ENCODE data around the gene LRRC74A.

DNA sequence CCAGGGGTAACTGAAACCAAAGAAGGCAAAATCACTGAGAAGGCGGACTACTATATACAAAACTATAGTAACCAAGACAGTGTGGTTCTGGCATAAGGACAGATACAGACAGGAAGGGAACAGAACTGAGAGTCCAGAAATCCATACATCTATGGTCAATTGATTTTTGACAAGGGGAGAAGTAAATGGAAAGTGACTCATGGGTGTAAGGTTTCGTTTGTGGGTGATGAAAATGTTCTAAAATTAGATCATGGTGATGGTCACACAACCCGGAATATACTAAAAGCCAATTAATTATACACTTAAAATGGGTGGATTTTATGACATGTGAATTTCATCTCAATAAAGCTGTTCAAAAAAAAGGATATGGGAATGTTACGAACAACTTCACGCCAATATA, 32.3 kb upstream of the LRRC74A start:
- TF ChIP-seq, protein P1, sequence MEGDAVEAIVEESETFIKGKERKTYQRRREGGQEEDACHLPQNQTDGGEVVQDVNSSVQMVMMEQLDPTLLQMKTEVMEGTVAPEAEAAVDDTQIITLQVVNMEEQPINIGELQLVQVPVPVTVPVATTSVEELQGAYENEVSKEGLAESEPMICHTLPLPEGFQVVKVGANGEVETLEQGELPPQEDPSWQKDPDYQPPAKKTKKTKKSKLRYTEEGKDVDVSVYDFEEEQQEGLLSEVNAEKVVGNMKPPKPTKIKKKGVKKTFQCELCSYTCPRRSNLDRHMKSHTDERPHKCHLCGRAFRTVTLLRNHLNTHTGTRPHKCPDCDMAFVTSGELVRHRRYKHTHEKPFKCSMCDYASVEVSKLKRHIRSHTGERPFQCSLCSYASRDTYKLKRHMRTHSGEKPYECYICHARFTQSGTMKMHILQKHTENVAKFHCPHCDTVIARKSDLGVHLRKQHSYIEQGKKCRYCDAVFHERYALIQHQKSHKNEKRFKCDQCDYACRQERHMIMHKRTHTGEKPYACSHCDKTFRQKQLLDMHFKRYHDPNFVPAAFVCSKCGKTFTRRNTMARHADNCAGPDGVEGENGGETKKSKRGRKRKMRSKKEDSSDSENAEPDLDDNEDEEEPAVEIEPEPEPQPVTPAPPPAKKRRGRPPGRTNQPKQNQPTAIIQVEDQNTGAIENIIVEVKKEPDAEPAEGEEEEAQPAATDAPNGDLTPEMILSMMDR (optimal IDR thresholded peaks at IDR 0.05 in 1 of 3, IDR thresholded peaks at IDR 0.05 in 1 of 3, conservative IDR thresholded peaks at IDR 0.05 in 1 of 3; ENCODE audit: extremely low read depth in 1 of 3, insufficient read depth in 2 of 3, low read length in 3 of 3), result no peak
- no peak for TF ChIP-seq EZH2 (IDR thresholded peaks at IDR 0.05; ENCODE audit: low read length)

Measured in keratinocyte (primary cell).